Testis (tissue), 3 donors: ENCODE results near the gene OSBPL5. TPM values are rescaled to one million over a fixed set of nuclear protein-coding genes. Genes with fewer than 3 reads are reported as not detected.

ENCODE experiments used
- DNase-seq: peaks from one replicate; pipeline ENCODE4 v3.0.0-alpha.2; 2019
- H3K27ac ChIP-seq, 2 donors: fragments of 200-600 bp; sonication (generic); one replicate each; pipeline ENCODE4 v1.5.1; 2019
- H3K27me3 ChIP-seq: fragments of 200-600 bp; sonication (generic); one replicate; pipeline ENCODE4 v1.5.1; 2019
- H3K36me3 ChIP-seq: fragments of 200-600 bp; sonication (generic); one replicate; pipeline ENCODE4 v1.5.1; 2017; ENCODE audit warnings: low read depth; ENCODE audit errors: missing control alignments
- H3K4me1 ChIP-seq: fragments of 200-600 bp; sonication (generic); one replicate; pipeline ENCODE4 v1.5.1; 2019
- H3K4me3 ChIP-seq, 2 donors: fragments of 200-600 bp; sonication (generic); one replicate each; pipeline ENCODE4 v1.5.1; 2017 to 2019
- H3K9me3 ChIP-seq: fragments of 200-600 bp; sonication (generic); one replicate; pipeline ENCODE4 v1.5.1; 2017
- CTCF ChIP-seq, 3 experiments: fragments of 450-650 bp in 2 of 3; fragments of 200-600 bp in 1 of 3; sonication (generic) in 1 of 3; IDR thresholded peaks; one replicate each; pipeline ENCODE4 v1.5.1; 2016 to 2019; ENCODE audit warnings: antibody characterized with exemption in 3 of 3, mild to moderate bottlenecking in 2 of 3, moderate library complexity in 1 of 3
- POLR2A ChIP-seq: fragments of 450-650 bp; IDR thresholded peaks from one replicate; pipeline ENCODE4 v1.6.1; 2017; ENCODE audit warnings: antibody characterized with exemption, mild to moderate bottlenecking, moderate library complexity
- WGBS, 2 donors: methylation state at CpG; one replicate each; pipeline ENCODE4 v1.1.5; 2018; 5-methylcytosine and 5-hydroxymethylcytosine counted together
- intact Hi-C: fragments of 100-400 bp; cut with DNase I; formaldehyde crosslinking; loops from one replicate; pipeline ENCODE4 v1.15.1; 2023; ENCODE audit warnings: low total_unique reads
- polyA plus RNA-seq: library from polyadenylated mRNA; stranded (reverse); fragments of 350-450 nt; fragmentation: Illumina TruSeq; extraction: RNeasy Lipid Tissue Mini Kit (QIAGEN cat#74804); gene quantifications from one replicate; pipeline ENCODE4 v1.2.3, GENCODE V29; 2014; ENCODE audit warnings: low read depth, low replicate concordance; ENCODE audit not compliant: insufficient read depth
- total RNA-seq, 2 donors: library from RNA; depleted of rRNA; stranded (reverse); fragments of >200 nt; gene quantifications; one replicate each; pipeline ENCODE4 v1.2.3, GENCODE V29; 2016

The OSBPL5 gene
- total and polyA plus RNA-seq, 3 donors from 2014 or later, result 8.9 to 18.1 (median 13.2) TPM

- Histone ChIP-seq H3K27ac (peak overlapping the region; percentile 39 to 50), H3K4me1 (peaks cover 23% of the 10 kb centered on the region), H3K9me3 (no peaks in the 10 kb centered on the region), H3K4me3 (peak overlapping the region; percentile 69 to 80), H3K27me3 (no peaks in the 10 kb centered on the region), H3K36me3 (no peaks in the 10 kb centered on the region)
- DNase-seq, result no peak
- intact Hi-C loops, result no loop called here
- TF ChIP-seq CTCF (IDR thresholded peaks at IDR 0.05) (no peak), POLR2A (no peak)
- WGBS, 2 donors, result 3 to 16% methylated on average over 6 to 13 of the region's 13 CpGs
These were observed 965 bp downstream of the OSBPL5 start for GRCh38 chr11:3164138-3164551.

DNA sequence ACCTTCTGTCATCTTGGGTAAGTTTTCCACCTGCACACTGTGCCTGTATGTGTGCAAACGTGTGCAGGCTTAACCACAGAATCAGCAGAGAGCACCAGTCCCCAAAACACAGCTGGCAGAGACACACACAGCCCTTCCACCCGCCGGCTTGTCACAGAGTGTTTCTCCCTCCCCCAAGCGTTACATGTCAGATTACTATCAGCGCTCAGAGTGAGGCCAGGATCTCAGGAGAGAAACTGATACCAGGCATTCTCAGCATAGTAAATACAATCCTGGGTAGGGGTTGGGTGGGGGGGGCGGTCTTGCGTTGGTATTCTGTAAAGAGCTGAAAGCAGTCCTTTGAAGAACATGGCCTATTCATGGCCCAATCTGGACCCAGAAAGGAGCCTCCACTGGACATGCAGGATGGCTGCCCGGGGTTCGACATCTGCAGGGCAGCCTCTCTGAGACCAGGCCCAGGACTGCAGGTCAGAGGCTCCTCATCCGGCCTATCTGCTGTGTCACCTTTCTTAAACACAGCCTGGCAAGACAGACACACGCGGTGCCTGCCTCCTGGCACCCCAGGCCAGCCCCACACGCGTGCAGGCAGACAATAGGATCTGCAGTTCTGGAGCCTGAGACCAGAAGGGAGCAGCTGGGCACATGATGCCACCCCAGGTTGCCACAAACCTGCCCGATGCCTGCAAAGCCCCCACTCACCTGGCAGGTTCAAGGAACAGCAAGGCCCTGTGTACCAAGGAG lies 1.7 kb downstream of the OSBPL5 start:
- DNase-seq, result no peak
- 75 to 85% methylated on average over 9 to 15 of the region's 15 CpGs for WGBS, 2 donors
- Histone ChIP-seq H3K36me3 (no peaks in the 10 kb centered on the region), H3K9me3 (no peaks in the 10 kb centered on the region), H3K27ac (peak overlapping the region in 1 of 2 donors; percentile 50), H3K27me3 (no peaks in the 10 kb centered on the region), H3K4me1 (peaks cover 22% of the 10 kb centered on the region), H3K4me3 (no peak overlapping the region)
- intact Hi-C loops, result no loop called here
- no peak for TF ChIP-seq POLR2A
- no peak for TF ChIP-seq CTCF (IDR thresholded peaks at IDR 0.05)

DNA sequence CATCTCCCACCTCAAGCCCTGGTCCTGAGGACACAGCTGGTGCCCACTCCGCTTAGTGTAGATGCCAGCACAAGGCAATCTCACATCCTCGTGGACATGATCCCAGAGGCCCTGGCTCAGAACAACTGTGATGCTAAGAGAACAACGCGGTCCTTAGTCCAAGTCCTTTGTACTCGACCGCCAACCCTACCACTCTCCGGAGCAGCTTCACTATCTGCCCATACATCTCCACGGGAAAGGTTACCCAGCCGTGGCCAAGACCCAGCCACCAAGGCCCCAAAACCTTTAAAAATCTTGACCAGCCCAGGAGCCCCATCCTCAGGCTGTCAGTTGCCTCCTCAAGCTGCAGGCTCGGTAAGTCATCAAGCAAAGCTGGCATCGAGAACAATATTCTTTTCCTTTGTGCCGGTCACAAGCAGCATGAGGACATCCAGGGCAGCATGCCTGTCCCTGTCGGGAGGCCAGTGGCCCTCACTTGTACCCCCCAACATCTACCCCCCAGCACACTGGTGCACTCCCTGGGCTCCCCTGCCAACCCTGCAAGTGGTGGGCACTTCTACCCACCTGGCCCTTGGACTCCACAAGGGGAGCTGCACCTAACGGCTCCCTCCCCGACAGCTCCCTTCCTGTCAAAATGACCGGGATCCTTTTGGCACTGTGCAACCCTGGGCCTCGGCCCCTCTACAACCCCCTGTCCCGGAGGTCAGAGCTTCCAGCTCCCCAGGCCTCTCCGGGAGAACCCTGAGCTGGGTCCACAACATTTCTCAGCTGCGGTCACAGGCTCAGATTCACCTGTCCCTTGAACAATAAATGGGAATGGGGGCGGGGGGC lies 2.5 kb downstream of the OSBPL5 start:
- Histone ChIP-seq H3K4me3 (no peak overlapping the region), H3K9me3 (no peaks in the 10 kb centered on the region), H3K27ac (no peak overlapping the region), H3K36me3 (no peaks in the 10 kb centered on the region), H3K4me1 (peaks cover 22% of the 10 kb centered on the region), H3K27me3 (no peaks in the 10 kb centered on the region)
- intact Hi-C loops, result no loop called here
- TF ChIP-seq POLR2A (no peak), CTCF (IDR thresholded peaks at IDR 0.05) (no peak)
- DNase-seq, result no peak
- WGBS, 2 donors, result 86 to 88% methylated on average over 20 to 21 of the region's 21 CpGs

- Histone ChIP-seq H3K4me3 (no peak overlapping the region), H3K27ac (no peak overlapping the region), H3K36me3 (no peaks in the 10 kb centered on the region), H3K27me3 (no peaks in the 10 kb centered on the region), H3K4me1 (peaks cover 22% of the 10 kb centered on the region), H3K9me3 (no peaks in the 10 kb centered on the region)
- intact Hi-C loops, result no loop called here
- 84 to 85% methylated on average over 6 of the region's 7 CpGs for WGBS, 2 donors
- no peak for DNase-seq
- no peak for TF ChIP-seq POLR2A
- TF ChIP-seq CTCF (IDR thresholded peaks at IDR 0.05), result no peak
These were observed 3.2 kb downstream of the OSBPL5 start for GRCh38 chr11:3161720-3162409.
